Central memory CD8-positive, alpha-beta T cell (primary cell): ENCODE measurements around the gene SKA1.

Source experiments
- ATAC-seq: fragments of 150-1000 bp; cut with Tn5 transposase; replicated peaks from 2 replicates; pipeline ENCODE4 v1.10.0; 2022; ENCODE audit warnings: mild to moderate bottlenecking, moderate FRiP score, moderate number of reproducible peaks; ENCODE audit not compliant: poor library complexity, severe bottlenecking; ENCODE audit errors: extremely low read depth
- DNase-seq, 2 donors: peaks; one replicate each; pipeline ENCODE4 v3.0.0; 2021; ENCODE audit warnings: low spot score in 2 of 2
- H3K27ac Mint-ChIP-seq: one replicate; pipeline ENCODE4 v1.8.0; 2022; ENCODE audit warnings: low read depth, mild to moderate bottlenecking, moderate library complexity, mixed read lengths
- H3K27me3 Mint-ChIP-seq: one replicate; pipeline ENCODE4 v1.8.0; 2022; ENCODE audit warnings: mixed read lengths
- H3K36me3 Mint-ChIP-seq: one replicate; pipeline ENCODE4 v1.8.0; 2022; ENCODE audit warnings: mild to moderate bottlenecking, moderate library complexity, mixed read lengths; ENCODE audit not compliant: insufficient read depth
- H3K4me1 Mint-ChIP-seq: one replicate; pipeline ENCODE4 v1.8.0; 2022; ENCODE audit warnings: mixed read lengths
- H3K4me3 Mint-ChIP-seq: one replicate; pipeline ENCODE4 v1.8.0; 2022; ENCODE audit warnings: mild to moderate bottlenecking, moderate library complexity, mixed read lengths
- H3K9me3 Mint-ChIP-seq: one replicate; pipeline ENCODE4 v1.8.0; 2022; ENCODE audit warnings: mixed read lengths

Gene SKA1

DNA sequence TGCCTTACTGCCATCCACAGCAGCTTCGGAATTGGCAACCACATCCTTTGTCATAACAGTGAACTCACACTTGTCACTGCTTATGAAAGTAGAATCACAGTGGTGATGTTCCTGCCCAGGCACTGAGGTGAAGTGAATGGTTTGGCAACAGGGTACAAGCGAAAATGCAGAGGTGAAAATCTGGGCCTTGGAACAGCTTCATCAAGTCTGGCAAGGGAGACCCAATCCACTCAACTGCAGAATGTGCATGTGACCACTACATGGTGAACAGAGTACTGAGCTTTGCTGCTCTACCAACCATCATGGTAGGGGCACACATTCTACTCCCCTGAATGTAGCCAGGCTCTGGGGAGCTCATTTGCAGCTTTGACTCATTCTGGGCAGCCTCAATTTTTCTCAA lies 15.0 kb upstream of the SKA1 start:
- Mint-ChIP-seq H3K9me3 (no peaks in the 10 kb centered on the region), H3K27ac (no peak overlapping the region), H3K36me3 (no peaks in the 10 kb centered on the region), H3K4me1 (peaks cover 8% of the 10 kb centered on the region), H3K4me3 (no peak overlapping the region), H3K27me3 (peaks cover 9% of the 10 kb centered on the region)
- no peak for DNase-seq
- ATAC-seq = no peak

- Mint-ChIP-seq H3K4me3 (no peak overlapping the region), H3K9me3 (no peaks in the 10 kb centered on the region), H3K36me3 (no peaks in the 10 kb centered on the region), H3K4me1 (peaks cover 8% of the 10 kb centered on the region), H3K27ac (no peak overlapping the region), H3K27me3 (peaks cover 12% of the 10 kb centered on the region)
- DNase-seq (no peak), ATAC-seq (no peak)
Measured at GRCh38 chr18:50360611-50361010, 14.2 kb upstream of the SKA1 start.

DNA sequence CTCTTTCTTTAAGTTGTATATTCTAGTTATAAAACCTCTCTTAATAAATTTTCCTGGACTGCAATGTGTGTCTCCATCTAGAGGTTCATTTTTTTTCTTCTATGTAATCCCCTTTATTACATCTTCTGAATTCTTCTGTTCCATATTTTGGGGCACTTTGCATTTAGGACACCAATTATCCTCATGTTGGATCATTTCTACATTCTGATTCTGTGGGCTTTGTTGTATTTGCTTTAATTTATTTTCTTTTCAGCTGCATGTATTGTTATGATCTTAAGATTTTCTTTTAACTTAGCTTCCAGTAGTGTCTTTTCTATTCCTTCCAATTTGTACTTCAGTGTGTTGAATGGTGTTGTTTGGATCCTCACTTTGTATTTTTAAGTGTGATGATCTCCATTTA lies 5.2 kb upstream of the SKA1 start:
- Mint-ChIP-seq H3K27me3 (peaks cover 58% of the 10 kb centered on the region), H3K9me3 (peaks cover 7% of the 10 kb centered on the region), H3K4me3 (no peak overlapping the region), H3K36me3 (peaks cover 3% of the 10 kb centered on the region), H3K4me1 (no peaks in the 10 kb centered on the region), H3K27ac (no peak overlapping the region)
- DNase-seq (no peak), ATAC-seq (no peak)

- no peak overlapping the region for H3K27ac Mint-ChIP-seq
- ATAC-seq = no peak
- no peak overlapping the region for H3K4me3 Mint-ChIP-seq
Measured at GRCh38 chr18:50372743-50373142, 2.1 kb upstream of the SKA1 start.

DNA sequence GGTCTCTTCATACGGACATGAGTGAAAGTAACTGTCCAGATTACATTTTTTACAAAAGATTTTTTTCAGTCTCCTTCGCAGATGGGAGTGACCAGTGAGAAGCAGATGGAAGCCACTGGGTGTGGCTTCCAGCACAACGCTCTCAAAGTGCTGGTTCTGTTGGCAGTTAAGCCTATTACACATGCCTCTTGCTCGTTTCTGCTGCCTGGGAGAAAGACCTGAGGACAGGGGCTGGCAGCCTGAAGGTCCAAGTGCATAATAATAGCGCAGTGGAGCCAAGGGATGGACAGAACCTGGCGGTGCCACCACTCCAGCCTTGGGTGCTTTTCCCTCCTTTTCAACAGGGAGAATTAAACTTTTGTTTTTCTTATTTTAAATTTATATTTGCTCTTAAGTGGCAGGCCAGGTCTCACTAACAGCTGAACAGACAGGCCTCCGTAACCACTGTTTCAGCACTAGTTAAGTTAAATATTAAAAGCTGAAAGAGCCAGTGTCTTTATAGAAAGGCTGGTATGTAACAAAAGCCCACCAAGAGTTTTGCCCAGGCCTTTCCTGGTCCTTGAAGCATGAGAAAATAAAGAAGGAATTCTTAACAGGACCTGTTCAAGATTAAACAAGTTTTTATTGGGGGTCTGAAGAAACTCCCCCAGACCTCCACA lies 1.2 kb upstream of the SKA1 start:
- Mint-ChIP-seq H3K9me3 (peaks cover 7% of the 10 kb centered on the region), H3K4me1 (peaks cover 6% of the 10 kb centered on the region), H3K4me3 (no peak overlapping the region), H3K27ac (no peak overlapping the region), H3K27me3 (peaks cover 25% of the 10 kb centered on the region), H3K36me3 (peaks cover 3% of the 10 kb centered on the region)
- ATAC-seq (no peak), DNase-seq (no peak)

More at GRCh38 chr18:50372743-50373142, 2.1 kb upstream of the SKA1 start:
- DNase-seq = no peak
- peaks cover 7% of the 10 kb centered on the region for H3K9me3 Mint-ChIP-seq
- peaks cover 3% of the 10 kb centered on the region for H3K36me3 Mint-ChIP-seq
- H3K4me1 Mint-ChIP-seq = peaks cover 6% of the 10 kb centered on the region
- peaks cover 34% of the 10 kb centered on the region for H3K27me3 Mint-ChIP-seq

DNA sequence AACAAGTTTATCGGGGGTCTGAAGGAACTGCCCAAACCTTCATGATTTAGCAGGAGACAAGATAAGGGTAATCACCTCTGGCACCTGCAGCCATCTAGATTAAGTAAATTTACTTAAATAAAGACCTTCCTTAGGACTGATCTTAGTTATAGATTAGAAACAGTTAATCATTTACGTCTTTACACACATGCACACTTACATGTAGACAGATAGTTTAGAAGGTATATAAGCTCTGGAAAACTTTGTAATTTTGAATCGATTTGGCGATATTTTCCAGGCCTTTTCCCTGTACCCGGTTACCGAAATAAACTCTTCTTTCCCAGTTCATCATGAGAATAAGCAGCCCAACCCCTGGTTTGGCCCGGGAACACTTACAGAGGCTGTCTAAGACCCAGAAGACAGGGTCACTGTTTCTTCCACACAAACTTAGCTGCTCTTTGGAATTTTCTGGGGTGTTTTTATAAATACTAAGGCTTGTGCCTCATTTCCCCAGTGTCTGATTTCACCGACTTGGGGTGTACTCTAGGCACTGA lies 560 bp upstream of the SKA1 start:
- DNase-seq = no peak
- ATAC-seq = no peak
- peak overlapping the region; percentile 47 for H3K27ac Mint-ChIP-seq
- peaks cover 19% of the 10 kb centered on the region for H3K27me3 Mint-ChIP-seq
- H3K4me1 Mint-ChIP-seq = peaks cover 6% of the 10 kb centered on the region
- peak overlapping the region; percentile 71 for H3K4me3 Mint-ChIP-seq
- H3K9me3 Mint-ChIP-seq = peaks cover 7% of the 10 kb centered on the region
- peaks cover 3% of the 10 kb centered on the region for H3K36me3 Mint-ChIP-seq

- Mint-ChIP-seq H3K27me3 (no peaks in the 10 kb centered on the region), H3K27ac (no peak overlapping the region), H3K4me1 (peaks cover 6% of the 10 kb centered on the region), H3K4me3 (no peak overlapping the region), H3K9me3 (no peaks in the 10 kb centered on the region), H3K36me3 (peaks cover 2% of the 10 kb centered on the region)
- no peak for DNase-seq
- ATAC-seq = no peak
Measured at GRCh38 chr18:50377061-50377798, 2.4 kb downstream of the SKA1 start.

- Mint-ChIP-seq H3K27ac (no peak overlapping the region), H3K4me3 (no peak overlapping the region)
- no peak for ATAC-seq
Measured at GRCh38 chr18:50388988-50389387, 14.1 kb downstream of the SKA1 start.

DNA sequence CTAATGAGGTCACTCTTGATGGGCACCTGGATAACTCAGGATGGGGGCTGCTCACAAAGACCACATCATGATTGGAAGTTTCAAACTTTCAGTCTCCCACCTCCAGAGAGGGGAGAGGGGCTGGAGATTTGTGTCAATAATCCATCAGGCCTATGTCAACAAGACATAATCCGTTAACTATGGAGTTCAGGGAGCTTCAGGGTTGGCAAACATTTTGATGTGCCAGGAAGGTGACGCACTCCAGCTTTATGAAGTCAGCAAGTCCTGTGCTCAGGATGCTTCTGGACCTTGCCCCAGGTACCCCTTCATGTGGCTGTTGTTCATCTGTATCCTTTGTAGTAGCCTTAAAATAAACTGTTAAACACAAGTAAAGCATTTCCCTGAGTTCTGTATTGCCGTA lies 19.0 kb downstream of the SKA1 start:
- DNase-seq (no peak), ATAC-seq (no peak)
- H3K4me1 Mint-ChIP-seq = peaks cover 5% of the 10 kb centered on the region
- no peak overlapping the region for H3K4me3 Mint-ChIP-seq
- H3K27ac Mint-ChIP-seq = no peak overlapping the region
- H3K27me3 Mint-ChIP-seq = peaks cover 7% of the 10 kb centered on the region
- no peaks in the 10 kb centered on the region for H3K36me3 Mint-ChIP-seq
- no peaks in the 10 kb centered on the region for H3K9me3 Mint-ChIP-seq

More at GRCh38 chr18:50388988-50389387, 14.1 kb downstream of the SKA1 start:
- H3K9me3 Mint-ChIP-seq = no peaks in the 10 kb centered on the region
- no peak for DNase-seq
- no peaks in the 10 kb centered on the region for H3K27me3 Mint-ChIP-seq
- H3K36me3 Mint-ChIP-seq = no peaks in the 10 kb centered on the region
- no peaks in the 10 kb centered on the region for H3K4me1 Mint-ChIP-seq

DNA sequence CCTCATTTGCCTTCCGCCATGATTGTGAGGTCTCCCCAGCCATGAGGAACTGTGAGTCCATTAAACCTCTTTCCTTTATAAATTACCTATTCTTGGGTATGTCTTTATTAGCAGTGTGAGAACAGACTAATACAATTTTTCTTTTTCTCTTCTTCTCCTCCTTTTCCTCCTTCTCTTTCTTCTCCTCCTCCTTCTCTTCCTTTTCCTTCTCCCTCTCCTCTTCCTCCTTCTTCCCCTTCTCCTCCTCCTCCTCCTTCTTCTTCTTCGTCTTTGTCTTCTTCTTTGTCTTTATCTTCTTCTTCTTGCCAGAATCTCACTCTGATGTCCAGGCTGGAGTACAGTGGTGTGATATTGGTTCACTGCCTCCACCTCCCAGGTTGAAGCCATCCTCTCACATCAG lies 20.2 kb downstream of the SKA1 start:
- DNase-seq = no peak
- H3K27me3 Mint-ChIP-seq = peaks cover 14% of the 10 kb centered on the region
- no peaks in the 10 kb centered on the region for H3K36me3 Mint-ChIP-seq
- no peak overlapping the region for H3K27ac Mint-ChIP-seq
- ATAC-seq = no peak
- H3K4me3 Mint-ChIP-seq = no peak overlapping the region
- no peaks in the 10 kb centered on the region for H3K9me3 Mint-ChIP-seq
- peaks cover 6% of the 10 kb centered on the region for H3K4me1 Mint-ChIP-seq

DNA sequence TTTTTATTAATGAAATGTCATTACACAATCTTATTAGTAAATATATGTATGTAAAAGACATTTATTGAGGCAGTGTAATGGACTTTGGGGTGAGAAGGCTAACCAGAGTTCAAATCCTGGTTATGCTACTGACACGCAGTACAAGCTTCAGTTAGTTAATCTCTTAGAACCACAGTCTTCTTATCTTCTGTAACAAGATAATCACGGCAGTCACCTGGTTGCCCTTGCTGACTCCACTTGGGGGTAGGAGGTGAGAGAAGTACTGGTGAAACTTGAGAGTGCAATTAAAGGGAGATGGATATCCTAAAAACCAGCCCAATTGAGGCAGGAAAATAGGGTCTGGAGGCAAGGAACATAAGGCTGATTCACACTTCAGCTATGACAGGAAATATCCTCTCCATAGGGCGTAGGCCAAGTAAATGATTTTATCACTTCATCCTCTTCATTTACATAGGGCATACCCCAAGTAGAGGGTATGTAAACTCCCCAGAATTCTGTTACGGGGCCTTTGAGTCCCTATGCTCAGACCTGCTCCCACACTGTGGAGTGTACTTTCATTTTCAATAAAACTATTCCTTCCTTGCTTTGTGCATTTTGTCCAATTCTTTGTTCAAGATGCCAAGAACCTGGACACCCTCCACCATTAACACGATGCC lies 21.3 kb downstream of the SKA1 start:
- H3K36me3 Mint-ChIP-seq = no peaks in the 10 kb centered on the region
- H3K4me3 Mint-ChIP-seq = no peak overlapping the region
- no peaks in the 10 kb centered on the region for H3K9me3 Mint-ChIP-seq
- H3K27me3 Mint-ChIP-seq = peaks cover 18% of the 10 kb centered on the region
- H3K4me1 Mint-ChIP-seq = peaks cover 6% of the 10 kb centered on the region
- DNase-seq = no peak
- no peak overlapping the region for H3K27ac Mint-ChIP-seq
- ATAC-seq = no peak

- H3K27me3 Mint-ChIP-seq = peaks cover 26% of the 10 kb centered on the region
- peaks cover 6% of the 10 kb centered on the region for H3K4me1 Mint-ChIP-seq
- ATAC-seq = no peak
- no peak overlapping the region for H3K27ac Mint-ChIP-seq
- no peak overlapping the region for H3K4me3 Mint-ChIP-seq
- H3K36me3 Mint-ChIP-seq = no peaks in the 10 kb centered on the region
- DNase-seq = no peak
- no peaks in the 10 kb centered on the region for H3K9me3 Mint-ChIP-seq
Measured at GRCh38 chr18:50397023-50397422, 22.2 kb downstream of the SKA1 start.
